Activated B cell treated with CpG ODN at 0.5 μM for 24 hours (primary cell): Measurements from ENCODE around the gene HSPA4. TPM values are rescaled to one million over a fixed set of nuclear protein-coding genes. Genes with fewer than 3 reads are reported as not detected.

ENCODE experiments used
- ATAC-seq: fragments of 200-7000 bp; cut with Tn5 transposase; one replicate; pipeline ENCODE4 v1.10.0; 2021; ENCODE audit warnings: low read depth, mild to moderate bottlenecking, moderate library complexity
- CTCF ChIA-PET: fragments of 350-600 bp; sonication (Branson Sonifier 250); formaldehyde crosslinking; loops from one replicate; lab custom pipeline; 2021; ENCODE audit warnings: antibody characterized with exemption; lab: Charles Lee
- POLR2A ChIA-PET: fragments of 350-600 bp; sonication (Branson Sonifier 250); formaldehyde crosslinking; loops from one replicate; lab custom pipeline; 2021; ENCODE audit warnings: antibody characterized with exemption; lab: Charles Lee
- DNase-seq: peaks from one replicate; pipeline ENCODE4 v3.0.0; 2022
- H3K27ac Mint-ChIP-seq: one replicate; pipeline ENCODE4 v1.8.0; 2020; ENCODE audit warnings: mixed read lengths
- H3K27me3 Mint-ChIP-seq: one replicate; pipeline ENCODE4 v1.8.0; 2021; ENCODE audit warnings: mixed read lengths
- H3K36me3 Mint-ChIP-seq: one replicate; pipeline ENCODE4 v1.8.0; 2021; ENCODE audit warnings: low read depth, mixed read lengths
- H3K4me1 Mint-ChIP-seq: one replicate; pipeline ENCODE4 v1.8.0; 2021; ENCODE audit warnings: mixed read lengths
- H3K4me3 Mint-ChIP-seq: one replicate; pipeline ENCODE4 v1.8.0; 2020; ENCODE audit warnings: mild to moderate bottlenecking, mixed read lengths
- H3K9me3 Mint-ChIP-seq: one replicate; pipeline ENCODE4 v1.8.0; 2020; ENCODE audit warnings: mixed read lengths
- intact Hi-C: fragments of 100-400 bp; cut with micrococcal nuclease; formaldehyde crosslinking; loops from one replicate; pipeline ENCODE4 v1.15.1; 2024
- total RNA-seq: library from RNA; stranded (reverse); gene quantifications from 2 replicates; pipeline ENCODE4 v1.2.3, GENCODE V29; 2022
- TF ChIP-seq, protein P1 (sequence below): fragments of 200-600 bp; IDR thresholded peaks from one replicate; pipeline ENCODE4 v1.8.0; 2022; ENCODE audit warnings: antibody characterized with exemption, mild to moderate bottlenecking

HSPA4 gene
- total RNA-seq, 1 donor from 2014 or later, result 152 TPM

DNA sequence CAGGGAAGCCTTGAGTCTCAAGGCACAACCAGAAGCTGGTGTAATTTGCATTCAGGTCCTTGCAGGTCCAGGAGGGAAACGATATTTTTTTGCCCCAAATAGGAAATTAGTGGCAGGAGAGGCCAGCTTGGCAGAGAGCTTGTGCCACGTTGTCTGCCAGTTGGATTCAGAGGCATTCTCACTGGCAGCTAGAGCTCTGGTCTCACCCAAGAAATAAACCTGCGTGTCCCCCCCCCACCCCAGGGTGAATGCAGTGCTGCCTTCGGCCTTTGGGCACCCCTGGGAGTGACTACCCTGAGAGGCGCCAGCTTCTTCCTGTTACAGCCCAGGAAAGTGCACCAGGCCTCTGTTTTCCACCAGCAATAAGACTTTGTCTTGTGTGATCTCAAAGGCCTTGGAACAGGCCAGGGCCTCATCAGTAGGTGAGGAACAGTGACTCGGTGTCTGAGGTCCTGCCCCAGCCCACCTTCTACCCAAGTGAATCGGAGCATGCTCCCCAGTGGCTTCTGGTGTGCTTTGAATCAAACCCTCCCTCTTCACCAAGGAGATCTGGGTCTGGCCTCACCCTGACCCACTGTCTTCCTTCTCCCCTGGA is 68.4 kb downstream of the HSPA4 start:
- CTCF ChIA-PET, result no interaction called here
- no peaks in the 10 kb centered on the region for H3K9me3 Mint-ChIP-seq
- no peaks in the 10 kb centered on the region for H3K27me3 Mint-ChIP-seq
- no peak for ATAC-seq
- POLR2A ChIA-PET, result no interaction called here
- TF ChIP-seq, protein P1, sequence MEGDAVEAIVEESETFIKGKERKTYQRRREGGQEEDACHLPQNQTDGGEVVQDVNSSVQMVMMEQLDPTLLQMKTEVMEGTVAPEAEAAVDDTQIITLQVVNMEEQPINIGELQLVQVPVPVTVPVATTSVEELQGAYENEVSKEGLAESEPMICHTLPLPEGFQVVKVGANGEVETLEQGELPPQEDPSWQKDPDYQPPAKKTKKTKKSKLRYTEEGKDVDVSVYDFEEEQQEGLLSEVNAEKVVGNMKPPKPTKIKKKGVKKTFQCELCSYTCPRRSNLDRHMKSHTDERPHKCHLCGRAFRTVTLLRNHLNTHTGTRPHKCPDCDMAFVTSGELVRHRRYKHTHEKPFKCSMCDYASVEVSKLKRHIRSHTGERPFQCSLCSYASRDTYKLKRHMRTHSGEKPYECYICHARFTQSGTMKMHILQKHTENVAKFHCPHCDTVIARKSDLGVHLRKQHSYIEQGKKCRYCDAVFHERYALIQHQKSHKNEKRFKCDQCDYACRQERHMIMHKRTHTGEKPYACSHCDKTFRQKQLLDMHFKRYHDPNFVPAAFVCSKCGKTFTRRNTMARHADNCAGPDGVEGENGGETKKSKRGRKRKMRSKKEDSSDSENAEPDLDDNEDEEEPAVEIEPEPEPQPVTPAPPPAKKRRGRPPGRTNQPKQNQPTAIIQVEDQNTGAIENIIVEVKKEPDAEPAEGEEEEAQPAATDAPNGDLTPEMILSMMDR, result no peak
- no peak for DNase-seq
- no peak overlapping the region for H3K27ac Mint-ChIP-seq
- no peaks in the 10 kb centered on the region for H3K36me3 Mint-ChIP-seq
- H3K4me3 Mint-ChIP-seq, result no peak overlapping the region
- intact Hi-C loops, result no loop called here
- H3K4me1 Mint-ChIP-seq, result no peaks in the 10 kb centered on the region

DNA sequence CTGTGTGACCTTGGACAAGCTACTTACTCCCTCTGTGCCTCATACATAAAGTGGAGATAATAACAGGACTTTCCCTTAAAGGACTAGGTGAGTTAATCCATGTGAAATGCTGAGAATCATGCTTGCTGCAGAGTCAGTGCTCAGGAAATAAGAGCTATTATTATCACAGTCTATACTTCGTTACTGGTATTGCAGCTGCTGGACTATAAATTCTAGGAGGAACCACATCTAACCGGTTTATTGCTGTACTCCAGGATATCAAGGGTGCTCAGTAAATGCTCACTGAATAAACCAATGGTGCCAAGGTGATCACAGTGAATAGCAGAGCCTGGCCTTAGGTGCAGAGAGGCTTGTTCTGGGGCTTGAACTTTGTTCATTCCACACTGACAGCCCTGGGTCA is 69.3 kb downstream of the HSPA4 start:
- CTCF ChIA-PET, result no interaction called here
- no peaks in the 10 kb centered on the region for H3K9me3 Mint-ChIP-seq
- intact Hi-C loops, result no loop called here
- ATAC-seq (no peak), DNase-seq (no peak)
- H3K27me3 Mint-ChIP-seq, result peaks cover under 1% of the 10 kb centered on the region
- POLR2A ChIA-PET, result no interaction called here
- no peaks in the 10 kb centered on the region for H3K4me1 Mint-ChIP-seq
- H3K36me3 Mint-ChIP-seq, result no peaks in the 10 kb centered on the region
- H3K4me3 Mint-ChIP-seq, result no peak overlapping the region
- no peak overlapping the region for H3K27ac Mint-ChIP-seq
- TF ChIP-seq, protein P1, result no peak

DNA sequence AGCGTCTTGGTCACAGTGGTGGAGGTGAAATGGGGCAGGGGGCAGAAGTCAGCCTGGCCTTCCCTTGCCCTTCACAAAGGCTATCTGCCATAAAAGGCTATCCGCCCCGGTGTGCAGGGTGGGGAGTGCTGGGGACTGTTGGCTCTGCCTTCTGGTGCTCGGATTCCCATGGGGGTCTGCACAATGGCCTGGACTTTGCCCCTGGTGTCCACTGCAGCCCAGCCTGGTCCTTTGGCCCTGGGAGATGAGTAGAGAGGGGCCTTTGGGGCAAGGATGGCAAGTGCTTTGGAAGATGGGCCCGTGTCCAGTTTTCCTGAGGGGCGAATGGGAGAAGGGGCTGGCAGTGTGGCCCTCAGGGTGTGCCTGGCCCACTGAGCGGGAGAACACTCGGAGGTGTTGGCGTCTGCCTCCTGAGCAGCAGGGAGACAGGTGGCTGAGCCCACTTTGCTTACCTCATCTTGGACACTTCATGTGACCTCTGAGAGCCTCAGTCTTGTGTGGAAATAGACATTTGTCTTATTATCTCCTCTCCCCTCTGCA is 69.9 kb downstream of the HSPA4 start:
- DNase-seq, result no peak
- POLR2A ChIA-PET, result no interaction called here
- peaks cover 3% of the 10 kb centered on the region for H3K27me3 Mint-ChIP-seq
- no peak overlapping the region for H3K4me3 Mint-ChIP-seq
- TF ChIP-seq, protein P1, result no peak
- no peaks in the 10 kb centered on the region for H3K4me1 Mint-ChIP-seq
- no peak for ATAC-seq
- no peaks in the 10 kb centered on the region for H3K36me3 Mint-ChIP-seq
- H3K9me3 Mint-ChIP-seq, result no peaks in the 10 kb centered on the region
- CTCF ChIA-PET, result no interaction called here
- intact Hi-C loops, result no loop called here
- H3K27ac Mint-ChIP-seq, result no peak overlapping the region

DNA sequence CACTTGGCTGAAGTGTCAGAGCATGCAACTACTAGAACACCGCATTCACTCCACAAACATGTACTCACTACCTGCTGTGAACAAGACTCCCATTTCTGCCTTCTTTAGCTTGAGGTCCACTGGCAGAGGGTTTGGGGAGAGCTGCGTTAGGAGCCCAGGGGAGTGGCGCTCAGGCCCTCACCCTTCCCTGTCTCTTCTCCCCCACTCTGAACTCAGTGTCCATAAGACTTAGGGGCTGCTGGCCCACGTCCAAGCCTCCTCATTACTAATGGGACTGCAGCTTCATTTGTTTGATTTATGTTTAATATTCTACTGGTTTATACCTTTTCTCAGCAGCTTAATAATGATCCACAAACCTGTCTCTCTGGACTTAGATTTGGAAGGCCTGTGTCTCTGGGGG is 70.9 kb downstream of the HSPA4 start:
- Mint-ChIP-seq H3K9me3 (no peaks in the 10 kb centered on the region), H3K4me3 (no peak overlapping the region), H3K36me3 (no peaks in the 10 kb centered on the region), H3K27me3 (peaks cover 3% of the 10 kb centered on the region), H3K4me1 (no peaks in the 10 kb centered on the region), H3K27ac (no peak overlapping the region)
- intact Hi-C loops, result no loop called here
- POLR2A ChIA-PET, result interaction anchor here (0.6 to 1.1 kb wide), 2 partner anchors 63 to 561 kb away, joined by 4 to 5 read pairs; no protein-coding TSS in a partner anchor
- ATAC-seq (no peak), DNase-seq (no peak)
- CTCF ChIA-PET, result interaction anchor here (2.1 kb wide), 1 partner anchor 9 kb away, joined by 4 read pairs; no protein-coding TSS in a partner anchor
- TF ChIP-seq, protein P1, result no peak

DNA sequence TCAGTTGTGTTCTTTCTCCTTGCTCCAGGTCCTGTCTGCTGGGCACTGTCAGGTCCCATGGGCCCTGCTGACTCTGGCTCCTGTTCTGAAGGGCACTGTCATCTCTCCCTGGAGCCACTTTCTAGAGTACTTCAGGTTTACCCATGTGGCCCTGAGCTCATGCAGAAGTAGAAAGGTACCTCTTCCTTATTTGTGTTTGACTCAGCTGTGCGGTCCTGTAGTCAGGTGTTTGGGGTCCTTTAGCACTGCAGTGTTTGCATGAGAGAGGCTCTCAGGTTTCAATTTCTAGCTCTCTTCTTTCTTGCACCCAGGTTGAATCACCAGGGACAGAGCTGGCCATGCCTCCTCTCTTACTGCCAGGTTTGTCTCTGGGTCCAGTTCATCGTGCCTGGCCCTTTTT is 71.5 kb downstream of the HSPA4 start:
- Mint-ChIP-seq H3K27me3 (peaks cover 3% of the 10 kb centered on the region), H3K36me3 (no peaks in the 10 kb centered on the region), H3K4me3 (no peak overlapping the region), H3K4me1 (no peaks in the 10 kb centered on the region), H3K27ac (no peak overlapping the region), H3K9me3 (no peaks in the 10 kb centered on the region)
- TF ChIP-seq, protein P1, result no peak
- intact Hi-C loops, result no loop called here
- DNase-seq (no peak), ATAC-seq (no peak)
- POLR2A ChIA-PET, result interaction anchor here (0.6 to 1.1 kb wide), 2 partner anchors 63 to 561 kb away, joined by 4 to 5 read pairs; no protein-coding TSS in a partner anchor
- CTCF ChIA-PET, result interaction anchor here (2.1 kb wide), 1 partner anchor 10 kb away, joined by 4 read pairs; no protein-coding TSS in a partner anchor
